Left hindlimb (tissue), 1 donor: Measurements from ENCODE around the gene ARL4D.
"Not testable (repeated sequence)": the region's sequence is repeated elsewhere in the genome, so short reads cannot be mapped to it uniquely, and the experiment has no call there.

Experiments
- DNase-seq: peaks from one replicate; pipeline ENCODE4 v3.0.0-alpha.2; 2018

ARL4D gene

DNA sequence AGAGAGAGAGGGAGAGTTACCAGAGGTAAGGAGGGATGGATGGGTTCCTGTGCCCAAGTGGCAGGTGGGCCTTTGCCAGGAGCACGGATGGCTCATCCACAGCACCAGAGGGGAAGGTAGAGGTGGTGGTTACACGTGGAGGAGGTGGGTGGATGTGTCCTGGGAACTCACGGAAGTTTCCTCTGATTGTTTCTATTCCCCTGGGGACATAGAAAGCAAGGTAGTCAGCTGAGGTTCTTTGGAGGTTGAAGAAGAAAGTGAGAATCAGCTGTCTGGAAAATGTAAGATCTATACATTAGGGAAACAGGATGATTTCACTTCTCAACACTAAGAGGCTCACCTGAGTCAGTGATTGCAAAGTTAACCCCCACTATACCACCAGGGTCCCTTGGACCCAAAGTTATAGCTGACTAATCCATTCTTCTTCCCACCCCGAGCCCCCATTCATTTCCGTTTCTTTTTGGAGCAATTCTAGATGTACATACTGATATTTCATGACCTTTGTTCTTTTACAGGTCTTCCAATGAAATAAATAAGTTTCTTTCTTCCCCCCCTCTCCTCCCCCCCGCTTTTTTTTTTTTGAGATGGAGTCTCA lies 27.5 kb upstream of the ARL4D start:
- no peak for DNase-seq

DNA sequence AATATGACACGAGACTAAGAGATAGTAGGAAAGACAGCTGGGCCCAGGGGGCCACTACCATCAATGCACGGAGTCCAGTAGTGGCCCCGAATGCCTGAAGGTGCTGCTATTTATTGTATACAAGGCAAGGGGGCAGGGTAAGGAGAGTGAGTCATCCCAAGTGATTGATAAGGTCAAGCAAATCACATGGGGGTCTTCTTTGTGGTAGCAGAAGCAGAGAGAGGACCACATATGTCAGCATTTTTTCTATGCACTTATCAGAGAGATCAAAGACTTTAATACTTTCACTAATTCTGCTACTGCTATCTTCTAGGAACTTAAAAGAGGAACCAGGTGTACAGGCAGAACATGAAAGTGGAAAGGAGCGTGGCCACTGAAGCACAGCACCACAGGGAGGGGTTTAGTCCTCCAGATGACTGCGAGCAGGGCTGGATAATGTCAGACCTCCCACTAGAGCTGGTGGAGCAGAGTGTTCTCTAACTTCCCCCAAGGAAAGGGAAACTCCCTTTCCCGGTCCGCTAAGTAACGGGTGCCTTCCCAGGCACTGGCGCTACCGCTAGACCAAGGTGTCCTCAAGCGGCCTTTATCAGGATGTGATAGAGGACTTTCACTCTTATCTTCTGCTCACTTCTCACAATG lies 26.4 kb upstream of the ARL4D start:
- no peak for DNase-seq

DNA sequence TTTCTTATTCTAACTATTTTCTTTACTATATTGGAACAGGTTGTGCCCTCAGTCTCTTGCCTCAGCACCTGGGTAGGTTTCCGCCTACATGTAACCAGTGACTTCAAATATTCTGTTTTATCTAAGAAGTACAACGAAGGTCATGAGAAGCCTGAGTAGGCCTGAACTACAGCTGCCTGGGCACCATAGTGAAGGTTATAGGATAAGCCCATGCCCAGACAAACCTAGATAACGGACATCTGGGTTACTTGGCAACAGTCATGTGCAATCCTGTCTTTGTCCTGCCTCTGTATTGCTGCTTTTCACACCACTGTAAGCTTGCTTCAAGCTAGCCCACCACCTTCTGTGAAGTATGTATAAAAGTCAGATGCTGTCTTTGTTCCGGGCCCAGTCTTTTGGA lies 25.4 kb upstream of the ARL4D start:
- DNase-seq = no peak

DNA sequence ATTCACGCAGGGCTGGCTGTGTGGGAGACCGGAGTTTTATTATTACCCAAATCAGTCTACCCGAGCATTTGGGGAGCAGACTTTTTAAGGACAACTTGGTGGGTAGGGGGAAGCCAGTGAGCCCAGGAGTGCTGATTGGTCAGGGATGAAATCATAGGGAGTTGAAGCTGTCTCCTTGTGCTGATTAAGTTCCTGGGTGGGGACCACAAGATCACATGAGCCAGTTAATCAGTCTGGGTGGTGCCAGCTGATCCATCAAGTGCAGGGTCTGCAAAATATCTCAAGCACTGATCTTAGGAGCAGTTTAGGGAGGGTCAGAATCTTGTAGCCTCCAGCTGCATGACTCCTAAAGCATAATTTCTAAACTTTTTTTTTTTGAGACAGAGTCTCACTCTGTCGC lies 22.9 kb upstream of the ARL4D start:
- not testable (repeated sequence) for DNase-seq

DNA sequence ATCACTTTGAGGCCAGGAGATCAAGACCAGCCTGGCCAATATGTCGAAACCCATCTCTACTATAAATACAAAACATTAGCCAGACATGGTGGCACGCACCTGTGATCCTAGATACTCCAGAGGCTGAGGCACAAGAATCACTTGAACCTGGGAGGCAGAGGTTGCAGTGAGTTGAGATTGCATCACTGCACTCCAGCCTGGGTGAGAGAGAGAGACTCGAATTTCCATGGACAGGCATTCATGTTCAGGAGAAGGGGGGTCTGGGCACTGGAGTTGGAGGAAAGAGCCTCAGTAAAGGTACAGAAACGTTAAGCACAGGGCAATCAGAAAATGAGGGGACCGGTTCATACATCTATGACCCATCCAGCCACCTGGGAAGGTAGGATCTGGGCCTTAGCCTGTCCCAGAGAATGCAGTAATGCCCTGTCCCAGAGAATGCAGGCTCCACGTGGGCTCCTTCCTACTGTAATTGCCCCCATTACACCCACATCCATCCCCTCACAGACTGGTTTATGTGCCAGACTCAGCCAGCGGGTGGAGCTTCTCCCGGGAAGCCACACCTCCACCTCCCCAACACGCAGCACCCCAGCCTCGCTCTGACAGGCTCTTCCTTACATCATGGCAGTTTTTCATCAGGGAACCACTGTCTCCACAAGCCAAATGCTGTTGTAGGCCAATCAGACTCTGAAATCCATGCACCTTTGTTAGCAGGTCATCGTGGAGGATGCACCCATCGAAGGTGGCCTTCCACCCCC lies 21.6 kb upstream of the ARL4D start:
- no peak for DNase-seq

DNA sequence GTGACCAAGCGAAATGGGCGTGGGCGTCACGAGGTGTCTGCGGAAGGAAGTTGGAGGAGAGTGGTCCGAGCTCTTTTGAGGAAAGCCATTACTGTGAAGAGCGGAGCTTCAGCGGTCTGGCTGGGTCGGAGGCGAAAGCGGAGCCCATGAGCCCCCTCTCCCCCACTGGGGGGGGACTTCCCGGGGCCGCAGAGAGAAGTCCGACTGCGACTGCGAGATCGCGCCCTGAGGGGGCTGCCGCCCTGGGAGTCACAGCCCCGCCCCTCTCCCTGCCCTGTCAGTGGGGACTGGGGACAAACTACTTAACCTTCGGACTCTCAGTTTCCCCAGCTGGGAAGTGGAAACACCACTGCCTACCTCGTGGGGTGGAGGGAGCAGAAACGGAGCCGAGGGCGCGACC lies 20.0 kb upstream of the ARL4D start:
- no peak for DNase-seq

DNA sequence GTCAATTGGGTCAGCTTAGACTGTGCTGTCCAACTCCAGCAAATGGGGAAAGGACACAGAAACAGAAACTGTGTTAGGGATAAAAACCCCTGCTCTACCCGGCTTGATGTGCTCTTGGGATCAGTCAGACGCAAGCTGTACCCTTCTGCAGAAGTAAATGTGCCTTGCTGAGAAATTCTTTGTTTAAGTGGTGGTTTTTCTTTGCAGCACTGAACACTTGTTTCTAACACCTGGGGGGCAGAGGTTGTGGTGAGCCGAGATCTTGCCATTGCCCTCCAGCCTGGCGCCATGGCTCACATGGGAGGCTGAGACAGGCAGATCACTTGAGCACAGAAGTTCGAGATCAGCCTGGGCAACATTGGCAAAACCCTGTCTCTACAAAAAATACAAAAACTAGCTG lies 18.5 kb upstream of the ARL4D start:
- DNase-seq = no peak

DNA sequence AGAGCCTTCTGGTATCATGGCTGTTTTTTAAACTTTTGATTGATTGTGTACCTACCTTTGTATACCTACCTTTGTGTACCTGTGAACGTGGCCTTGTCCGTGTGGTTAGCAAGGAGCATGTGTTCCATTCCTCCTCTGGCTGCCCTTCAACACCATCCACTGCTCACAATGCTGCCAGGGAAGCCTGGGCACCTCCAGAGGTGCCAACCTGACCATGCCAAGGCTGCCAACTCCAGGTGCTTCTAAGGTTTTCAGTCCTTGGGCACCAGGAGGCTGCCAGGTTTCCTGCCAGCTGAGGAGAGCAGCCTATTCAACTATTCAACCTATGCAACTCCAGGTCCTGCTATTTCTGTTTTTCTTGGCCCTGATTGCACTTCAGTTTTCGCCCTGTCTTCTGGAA lies 17.6 kb upstream of the ARL4D start:
- no peak for DNase-seq

DNA sequence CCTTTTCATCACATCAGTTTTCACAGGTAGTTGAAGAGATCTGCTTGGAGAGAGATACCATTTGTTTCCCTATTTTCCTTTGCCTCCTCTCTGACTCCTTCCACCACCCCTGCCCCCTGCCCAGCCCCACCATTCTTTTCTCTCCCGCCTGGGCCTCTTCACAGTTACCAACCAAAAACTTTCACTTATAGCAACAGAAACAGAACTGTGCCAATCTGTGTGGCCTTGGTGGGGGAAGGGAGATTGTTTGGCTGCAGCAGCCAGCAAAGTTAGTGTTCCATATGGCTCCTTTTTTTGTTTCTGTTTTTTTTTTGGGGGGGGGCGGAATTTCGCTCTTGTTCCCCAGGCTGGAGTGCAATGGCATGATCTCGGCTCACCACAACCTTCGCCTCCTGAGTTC lies 17.2 kb upstream of the ARL4D start:
- no peak for DNase-seq

DNA sequence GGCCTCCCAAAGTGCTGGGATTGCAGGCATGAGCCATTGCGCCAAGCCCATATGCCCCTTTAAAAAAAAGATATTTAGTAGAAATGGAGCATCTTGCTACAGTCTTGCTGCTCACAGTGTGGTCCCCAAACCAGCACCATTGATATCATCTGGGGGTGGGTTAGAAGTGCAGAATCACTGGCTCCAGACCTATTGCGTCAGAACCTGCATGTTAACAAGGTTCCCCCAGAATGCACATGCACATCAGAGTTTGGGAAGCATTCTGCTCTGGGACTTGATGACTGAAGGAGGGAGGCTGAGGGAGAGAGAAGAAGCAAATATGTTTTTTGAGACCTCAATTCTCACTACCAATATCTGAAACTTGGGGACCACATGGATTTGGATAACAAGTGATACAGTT lies 16.0 kb upstream of the ARL4D start:
- no peak for DNase-seq

DNA sequence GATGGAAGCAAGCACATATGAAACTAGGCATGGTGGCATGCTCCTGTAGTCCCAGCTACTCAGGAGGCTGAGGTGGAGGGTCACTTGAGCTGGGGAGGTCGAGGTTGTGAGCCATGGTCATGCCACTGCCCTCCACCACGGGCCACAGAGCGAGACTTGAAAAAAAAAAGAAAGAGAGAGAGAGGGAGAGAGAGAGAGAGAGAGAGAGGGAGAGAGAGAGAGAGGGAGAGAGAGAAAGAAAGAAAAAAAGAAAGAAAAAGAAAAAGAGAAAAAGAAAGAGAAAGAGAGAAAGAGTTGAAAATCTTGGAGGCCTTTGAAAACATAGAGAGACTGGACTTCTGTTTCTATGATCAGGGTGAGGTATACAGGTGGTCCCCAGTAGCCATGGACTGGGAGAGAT lies 15.4 kb upstream of the ARL4D start:
- no peak for DNase-seq

DNA sequence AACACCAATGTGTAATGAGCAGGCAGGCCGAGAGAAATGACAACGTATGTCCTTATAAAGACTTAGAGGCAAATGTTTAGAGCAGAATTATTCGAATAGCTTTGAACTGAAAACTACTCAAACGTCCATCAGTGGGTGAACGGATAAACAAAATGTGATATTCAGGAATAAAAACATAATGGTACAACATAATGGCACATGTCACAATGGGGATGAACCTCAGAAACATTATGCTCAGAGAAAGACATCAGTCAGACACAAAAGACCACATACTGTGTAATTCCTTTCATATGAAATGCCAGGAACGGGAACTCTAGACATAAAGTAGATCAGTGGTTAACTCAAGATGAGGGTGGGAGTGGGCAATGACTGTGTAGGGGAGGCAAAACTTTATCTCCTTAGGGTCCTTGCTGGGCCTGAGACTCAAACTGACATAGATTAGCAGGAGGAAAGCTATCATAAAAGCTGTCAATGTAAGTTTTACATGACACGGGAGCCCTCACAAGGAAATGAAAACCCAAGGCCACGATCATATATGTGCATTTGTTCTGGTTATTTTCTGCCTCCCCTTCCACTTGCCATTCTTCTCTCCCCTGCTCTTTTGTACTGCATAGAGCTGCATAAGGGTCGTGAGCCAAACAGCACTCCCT lies 14.8 kb upstream of the ARL4D start:
- DNase-seq = no peak

DNA sequence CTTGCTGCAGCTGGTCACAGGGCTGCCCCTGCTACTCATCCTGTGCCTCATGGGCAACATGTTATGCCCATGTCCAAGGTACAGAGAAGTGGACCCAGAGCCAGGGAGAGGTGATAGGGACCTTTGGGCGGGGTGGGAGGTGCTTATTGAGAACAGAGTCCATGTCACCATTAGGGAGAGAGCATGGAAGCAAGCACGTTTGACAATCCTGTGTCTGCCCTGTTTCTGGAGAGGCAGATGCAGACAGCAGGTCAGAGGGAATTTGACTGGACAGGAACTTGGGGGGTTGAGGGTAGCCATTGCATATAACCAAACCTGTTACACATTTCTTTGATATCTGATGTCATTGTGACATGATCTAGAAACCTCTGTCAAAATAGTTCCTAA lies 14.3 kb upstream of the ARL4D start:
- no peak for DNase-seq

DNA sequence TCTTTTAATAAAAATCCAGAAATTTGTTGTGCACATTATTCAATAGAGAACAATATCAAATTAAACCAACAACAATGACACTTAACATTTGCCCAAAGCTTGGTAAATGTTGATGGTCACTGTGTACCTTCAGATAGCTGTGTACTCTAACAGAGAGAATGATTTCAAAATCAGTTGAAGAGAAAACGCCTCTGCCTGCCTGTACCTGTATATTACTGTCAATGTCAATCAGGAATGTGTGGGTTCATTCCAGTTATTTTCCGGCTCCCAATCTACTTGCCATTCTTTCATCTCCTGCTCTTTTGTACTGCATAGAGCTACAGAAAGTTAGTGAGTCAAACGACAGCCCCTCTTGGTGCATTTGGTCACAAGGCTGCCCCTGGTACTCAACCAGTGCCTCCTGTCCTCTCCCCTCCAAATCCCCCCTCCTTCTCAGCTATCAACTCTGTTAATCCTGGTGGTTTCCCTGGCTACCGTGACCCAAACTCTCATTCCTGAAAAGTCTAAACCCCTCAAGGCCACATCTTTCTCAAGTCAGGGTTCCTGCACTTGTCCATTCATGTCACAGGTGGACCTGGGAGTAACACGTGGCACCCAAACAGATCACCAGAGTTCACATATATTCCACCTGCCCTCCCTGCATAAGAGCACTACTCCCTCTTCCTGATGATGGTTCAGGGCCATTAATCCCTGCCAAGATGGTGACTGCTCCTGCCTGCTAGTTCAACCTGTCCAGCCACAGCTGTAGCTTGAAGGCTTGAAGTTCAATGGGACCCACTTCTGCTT lies 13.6 kb upstream of the ARL4D start:
- no peak for DNase-seq

DNA sequence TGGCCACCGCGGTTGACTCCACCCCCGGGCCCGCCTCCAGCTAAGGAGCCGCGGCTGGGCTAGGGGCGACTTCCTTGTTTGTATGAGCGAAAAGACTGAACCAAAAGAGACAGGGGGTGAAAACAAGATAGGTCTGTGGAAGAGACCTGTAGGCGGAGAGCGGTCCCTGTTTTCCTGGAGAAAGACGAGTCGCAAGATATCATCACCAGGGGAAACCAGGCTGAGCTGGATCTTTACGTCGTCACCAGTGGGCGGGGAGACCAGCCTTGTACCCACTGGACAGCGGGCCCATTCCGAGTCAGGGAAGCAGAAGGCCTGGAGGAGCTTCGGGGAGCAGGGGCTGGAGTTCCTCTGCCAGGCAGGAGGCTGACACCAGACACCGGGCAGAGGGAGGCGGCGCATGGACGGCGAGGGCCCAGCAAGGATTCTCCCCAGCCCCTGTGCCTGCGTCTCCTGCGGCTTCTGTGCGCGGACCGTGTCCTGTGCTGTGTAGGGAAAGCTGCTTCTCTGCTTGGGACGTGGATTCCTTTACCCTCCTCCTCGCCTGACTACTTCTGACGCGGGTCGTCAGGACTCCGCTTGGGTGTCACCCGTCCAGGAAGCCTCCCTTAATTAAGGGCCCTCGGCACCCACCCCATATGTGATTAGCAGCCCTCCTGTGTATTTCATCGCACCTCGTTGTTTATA lies 10.3 kb upstream of the ARL4D start:
- peak; percentile 96 for DNase-seq

DNA sequence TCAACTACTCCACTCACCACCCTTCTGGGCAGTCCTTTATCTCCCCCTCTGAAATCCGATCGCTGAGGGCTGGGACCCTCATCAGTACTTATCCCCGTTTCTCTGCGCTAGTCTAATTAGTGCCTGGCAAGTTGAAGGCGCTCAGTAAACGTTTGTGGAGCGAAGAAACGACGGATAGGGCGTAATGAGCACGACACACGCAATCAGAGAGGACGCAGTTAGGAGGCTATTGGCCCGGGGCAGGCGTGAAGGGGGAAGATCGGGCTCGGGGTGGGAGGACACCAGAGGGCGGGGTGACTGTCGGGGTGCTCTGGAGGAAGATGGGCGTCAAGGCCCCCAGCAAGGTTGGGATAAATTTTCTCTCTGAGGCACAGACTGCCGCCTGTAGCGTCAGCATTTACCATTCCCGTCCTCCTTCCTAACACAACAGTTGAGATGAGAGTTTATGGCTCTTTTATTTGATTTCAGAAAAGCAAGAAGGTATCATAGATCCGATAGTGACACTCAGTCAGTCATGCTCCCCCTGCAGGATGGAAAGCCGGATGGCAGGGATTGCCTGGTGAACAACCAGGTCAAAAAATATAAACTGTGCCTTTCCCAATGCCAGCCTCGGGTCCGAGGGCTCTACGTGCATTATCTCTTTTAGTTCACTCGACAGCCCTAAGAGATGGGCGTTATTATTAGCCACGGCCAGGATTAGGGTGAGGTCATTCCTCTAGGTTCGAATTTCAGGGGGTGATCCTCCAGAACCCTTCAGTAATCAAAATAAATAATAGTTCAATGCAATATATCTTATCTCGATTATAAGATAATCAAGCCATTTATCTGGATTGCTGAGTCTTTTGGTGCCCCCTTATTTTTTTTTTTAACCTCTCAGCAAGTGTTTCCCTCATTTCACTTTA lies 9.5 kb upstream of the ARL4D start:
- DNase-seq = peak; percentile 91

DNA sequence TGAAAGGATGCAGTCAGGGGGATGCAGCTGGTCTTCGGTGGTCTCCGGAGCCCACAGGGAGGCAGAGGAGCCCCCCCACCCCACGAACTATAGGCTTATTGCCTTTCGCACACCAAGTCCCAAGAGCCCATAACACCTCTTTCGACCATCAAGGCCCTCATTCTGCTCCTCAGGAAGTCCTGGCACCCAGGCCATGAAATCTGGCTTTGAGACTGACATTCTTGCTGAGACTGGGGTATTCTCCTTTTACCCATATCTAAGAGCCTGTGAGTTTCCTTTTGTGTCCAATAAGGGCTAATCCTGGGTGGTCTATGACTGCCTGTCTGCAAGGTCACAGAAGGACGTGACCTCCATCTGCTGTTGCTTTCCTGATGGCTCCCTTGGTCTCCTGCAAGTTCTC lies 6.4 kb upstream of the ARL4D start:
- DNase-seq = no peak

DNA sequence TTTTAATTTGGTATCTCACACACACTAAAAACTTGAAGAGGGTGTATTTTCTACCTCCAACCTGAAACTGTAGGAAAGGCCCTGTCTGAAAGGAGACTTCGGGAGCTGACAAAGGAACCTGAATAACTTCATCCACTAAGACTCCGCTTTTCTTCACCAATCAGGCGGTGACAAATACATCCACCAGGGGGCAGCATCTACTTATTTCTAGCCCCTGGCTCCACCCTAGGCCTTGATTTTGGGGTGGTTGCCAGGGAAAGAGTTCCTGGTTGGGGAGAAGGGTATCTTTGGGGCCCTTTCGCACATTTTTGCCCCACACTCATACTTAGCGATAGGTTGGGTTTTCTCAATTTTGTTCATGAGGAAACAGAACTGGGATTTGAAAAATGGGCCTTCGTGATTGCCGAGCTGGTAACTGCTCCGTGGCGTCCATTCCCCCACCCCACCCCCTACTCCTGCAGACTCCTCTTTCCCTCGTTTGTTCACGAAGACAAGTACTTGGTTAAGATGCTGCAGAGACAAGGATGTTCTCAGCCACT lies 4.8 kb upstream of the ARL4D start:
- DNase-seq = peak; percentile 87

DNA sequence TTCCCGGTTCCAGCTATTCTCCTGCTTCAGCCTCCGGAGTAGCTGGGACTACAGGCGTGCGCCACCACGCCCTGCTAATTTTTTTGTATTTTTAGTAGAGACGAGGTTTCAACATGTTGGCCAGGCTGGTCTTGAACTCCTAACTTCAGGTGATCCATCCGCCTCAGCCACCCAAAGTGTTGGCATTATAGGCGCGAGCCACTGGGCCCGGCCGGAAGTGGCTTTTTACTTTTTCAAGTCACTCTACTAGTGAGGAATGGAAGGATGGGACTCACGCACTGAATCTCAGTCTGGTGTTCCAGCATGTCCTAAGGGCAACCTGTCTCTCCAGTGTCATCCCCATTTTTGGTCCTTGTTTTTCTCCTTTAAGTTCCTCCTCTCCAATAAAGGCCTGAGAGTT lies 4.1 kb upstream of the ARL4D start:
- not testable (repeated sequence) for DNase-seq

DNA sequence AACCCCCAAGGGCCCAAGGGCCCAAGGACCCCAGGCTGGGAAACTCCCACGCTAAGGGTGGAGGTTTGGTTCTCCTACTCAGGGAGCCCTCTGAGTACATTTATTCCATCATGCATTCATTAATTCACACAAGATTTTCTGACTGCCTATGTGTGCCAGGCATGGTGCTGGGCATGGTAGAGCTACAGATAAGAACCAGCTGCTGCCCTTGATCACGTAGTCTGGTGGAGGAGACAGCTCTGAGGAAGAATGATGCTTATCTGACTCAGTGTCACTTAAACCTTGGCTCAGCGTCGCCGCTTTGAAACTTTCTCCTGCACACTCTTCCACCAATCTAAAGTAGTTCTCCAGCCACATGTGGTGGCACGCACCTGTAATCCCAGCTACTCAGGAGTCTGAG lies 3.6 kb upstream of the ARL4D start:
- no peak for DNase-seq

DNA sequence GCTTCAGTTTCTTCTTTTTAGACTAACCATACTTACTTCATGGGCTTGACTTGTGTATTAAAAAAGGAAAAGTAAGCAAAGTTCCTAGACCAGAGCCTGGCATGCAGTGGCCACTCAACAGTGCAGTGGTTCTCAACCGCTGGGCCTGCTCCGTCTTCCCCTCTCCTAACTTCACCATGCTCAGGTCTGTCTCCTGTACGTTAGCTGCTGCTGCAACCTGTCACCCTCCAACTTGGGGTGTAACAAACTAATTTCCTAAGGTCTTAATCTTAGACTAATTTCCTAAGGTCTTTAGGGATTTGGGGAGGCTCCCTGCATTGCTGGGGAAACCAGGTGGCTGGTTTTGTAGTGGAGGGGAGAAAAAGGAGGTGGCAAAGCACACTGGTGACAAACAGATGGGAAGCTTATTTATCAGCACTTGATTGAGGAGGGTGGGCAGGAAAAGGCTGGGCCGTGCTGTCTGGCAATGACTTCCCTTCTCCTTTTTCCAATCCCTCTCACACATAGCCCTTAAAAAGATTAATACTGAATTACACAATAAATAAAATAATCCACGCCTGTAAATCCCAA lies 2.2 kb upstream of the ARL4D start:
- no peak for DNase-seq
